ENCODE results near the gene DCLK3. TPM values are rescaled to one million over a fixed set of nuclear protein-coding genes. Genes with fewer than 3 reads are reported as not detected.

DCLK3 gene
- total RNA-seq, 2 experiments from 2014 or later, result 0.10 to 0.72 TPM

DNA sequence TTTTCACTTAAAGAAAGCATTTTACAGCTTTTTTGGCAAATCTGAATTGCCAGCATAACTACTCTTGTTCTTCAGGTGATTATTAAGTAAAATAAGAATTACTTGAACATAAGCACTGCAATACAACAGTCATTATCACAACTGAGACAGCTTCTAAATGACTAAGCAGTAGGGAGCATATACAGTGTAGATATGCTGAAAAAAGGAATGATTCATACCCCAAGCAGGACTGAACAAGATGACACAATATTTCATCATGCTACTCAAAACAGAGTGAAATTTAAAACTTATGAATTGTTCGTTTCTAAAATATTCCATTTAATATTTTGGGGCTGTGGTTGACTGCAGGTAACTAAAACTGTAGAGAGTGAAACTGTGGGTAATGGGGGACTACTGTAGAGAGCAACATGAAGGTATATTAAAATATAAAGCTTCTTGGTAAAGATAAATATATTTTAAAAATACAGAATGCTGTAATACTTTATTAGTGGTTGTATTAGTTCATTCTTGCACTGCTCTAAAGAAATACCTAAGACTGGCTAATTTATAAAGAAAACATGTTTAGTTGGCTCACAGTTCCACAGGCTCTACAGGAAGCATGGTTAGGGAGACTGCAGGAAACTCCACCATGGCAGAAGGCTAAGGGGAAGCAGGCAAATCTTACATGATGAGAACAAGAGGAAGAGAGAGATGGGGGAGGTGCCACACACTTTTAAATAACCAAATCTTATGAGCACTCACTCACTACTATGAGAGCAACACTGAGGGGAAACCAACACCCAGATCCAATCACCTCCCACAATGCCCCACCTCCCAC is 84.8 kb downstream of the DCLK3 start:
- Mint-ChIP-seq H3K27me3 (peaks cover 7% of the 10 kb centered on the region), H3K9me3 (peaks cover 20% of the 10 kb centered on the region), H3K4me3 (no peak overlapping the region), H3K27ac (peak overlapping the region; percentile 76), H3K4me1 (no peaks in the 10 kb centered on the region), H3K36me3 (peaks cover 6% of the 10 kb centered on the region)
- DNase-seq, result no peak

- Mint-ChIP-seq H3K4me3 (no peak overlapping the region), H3K27me3 (peaks cover 4% of the 10 kb centered on the region), H3K27ac (no peak overlapping the region), H3K9me3 (peaks cover 20% of the 10 kb centered on the region), H3K36me3 (peaks cover 6% of the 10 kb centered on the region), H3K4me1 (no peaks in the 10 kb centered on the region)
- DNase-seq, result no peak
Observed at GRCh38 chr3:36678216-36679013, 85.9 kb downstream of the DCLK3 start.

DNA sequence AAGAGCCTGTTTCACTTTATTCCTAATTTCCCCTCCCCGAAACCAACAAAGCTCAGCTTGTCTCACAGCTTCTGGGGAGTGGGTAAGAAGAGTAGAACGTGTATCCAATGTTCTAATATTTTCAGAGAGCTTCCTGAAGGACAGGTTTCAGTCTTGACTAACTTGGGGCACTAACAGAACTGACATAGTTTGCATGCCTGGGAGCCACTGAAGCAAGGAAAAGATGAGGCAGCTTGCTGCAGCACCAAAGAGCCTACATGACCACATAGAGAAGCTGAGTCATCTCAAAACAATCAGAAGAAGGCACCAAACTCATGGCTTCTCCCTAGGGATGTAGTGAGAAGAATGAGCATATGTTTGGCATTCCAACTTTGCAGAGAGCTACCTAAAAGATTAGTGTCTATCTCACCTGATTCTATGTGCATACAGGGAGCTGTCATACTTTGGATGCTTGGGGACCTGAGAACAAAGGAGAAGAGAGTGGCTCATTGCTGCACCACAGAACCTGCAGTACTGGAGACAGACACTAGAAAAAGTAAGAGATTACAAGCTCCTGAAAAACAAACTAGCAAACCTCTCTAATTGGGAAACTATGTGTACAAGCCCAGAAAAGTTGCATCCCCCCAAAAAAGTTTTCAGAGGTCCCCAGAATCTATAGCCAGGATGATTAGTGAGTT is 86.9 kb downstream of the DCLK3 start:
- Mint-ChIP-seq H3K9me3 (peaks cover 20% of the 10 kb centered on the region), H3K27ac (no peak overlapping the region), H3K4me3 (no peak overlapping the region)

DNA sequence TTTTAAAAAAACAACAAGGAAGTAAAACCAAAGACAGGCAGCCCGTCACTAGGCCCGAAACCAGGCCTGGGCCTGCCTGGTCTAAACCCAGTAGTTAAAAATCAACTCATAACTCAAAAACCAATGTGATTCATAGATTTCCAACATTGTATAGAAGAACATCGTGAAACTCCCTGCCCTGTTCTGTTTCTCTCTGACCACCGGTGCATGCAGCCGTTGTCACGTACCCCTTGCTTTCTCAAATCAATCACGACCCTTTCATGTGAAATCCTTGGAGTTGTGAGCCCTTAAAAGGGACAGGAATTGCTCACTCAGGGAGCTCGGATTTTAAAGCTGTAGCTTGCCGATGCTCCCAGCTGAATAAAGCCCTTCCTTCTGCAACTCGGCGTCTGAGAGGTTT is 89.5 kb downstream of the DCLK3 start:
- Mint-ChIP-seq H3K4me1 (no peaks in the 10 kb centered on the region), H3K9me3 (peaks cover 10% of the 10 kb centered on the region), H3K36me3 (no peaks in the 10 kb centered on the region), H3K27me3 (no peaks in the 10 kb centered on the region), H3K4me3 (no peak overlapping the region), H3K27ac (no peak overlapping the region)
- DNase-seq, result no peak

More for the DNA sequence above, 86.9 kb downstream of the DCLK3 start:
- H3K27me3 Mint-ChIP-seq, result peaks cover 3% of the 10 kb centered on the region
- DNase-seq, result no peak
- no peaks in the 10 kb centered on the region for H3K4me1 Mint-ChIP-seq
- peaks cover 6% of the 10 kb centered on the region for H3K36me3 Mint-ChIP-seq

DNA sequence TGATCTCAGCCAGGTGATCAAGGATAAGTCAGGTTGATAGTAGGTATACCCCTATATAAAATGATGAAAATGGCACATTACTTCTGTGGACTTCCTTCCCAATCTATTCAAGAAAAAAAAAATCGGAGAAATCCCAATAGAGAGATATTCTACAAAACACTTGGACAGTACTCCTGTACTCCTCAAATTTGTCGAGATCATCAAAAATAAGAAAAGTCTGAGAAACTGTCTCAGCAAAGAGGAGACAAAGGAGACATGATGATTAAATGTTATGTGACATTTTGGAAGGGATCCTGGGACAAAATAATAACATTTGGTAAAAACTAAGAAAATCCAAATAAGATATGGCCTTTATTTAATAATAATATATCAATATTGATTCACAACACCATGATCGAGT is 94.6 kb downstream of the DCLK3 start:
- peaks cover 2% of the 10 kb centered on the region for H3K27me3 Mint-ChIP-seq
- H3K36me3 Mint-ChIP-seq, result no peaks in the 10 kb centered on the region
- no peak for DNase-seq
- no peak overlapping the region for H3K27ac Mint-ChIP-seq
- H3K4me3 Mint-ChIP-seq, result no peak overlapping the region
- H3K4me1 Mint-ChIP-seq, result no peaks in the 10 kb centered on the region
- no peaks in the 10 kb centered on the region for H3K9me3 Mint-ChIP-seq

DNA sequence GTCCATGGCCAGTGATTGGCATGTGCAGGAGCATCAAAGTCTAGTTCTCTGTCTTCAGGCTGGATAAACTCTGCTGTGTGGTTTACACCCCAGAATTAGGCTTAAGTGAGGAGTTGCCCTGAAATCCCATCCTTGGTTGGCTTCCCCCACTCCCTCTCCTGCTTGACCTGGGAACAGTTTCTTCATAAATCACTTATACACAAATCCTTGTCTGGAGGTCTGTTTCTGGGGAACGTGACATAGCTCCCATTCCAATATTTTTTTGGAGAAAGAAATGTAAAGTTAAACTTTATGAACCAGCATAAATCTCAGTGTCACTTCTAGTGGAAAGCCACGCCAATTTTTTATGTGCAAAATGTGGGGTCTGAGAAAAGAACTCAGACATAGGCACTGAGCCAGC is 98.2 kb downstream of the DCLK3 start:
- H3K9me3 Mint-ChIP-seq, result no peaks in the 10 kb centered on the region
- H3K4me3 Mint-ChIP-seq, result no peak overlapping the region
- H3K36me3 Mint-ChIP-seq, result no peaks in the 10 kb centered on the region
- DNase-seq, result no peak
- no peak overlapping the region for H3K27ac Mint-ChIP-seq
- H3K27me3 Mint-ChIP-seq, result peaks cover 14% of the 10 kb centered on the region
- no peaks in the 10 kb centered on the region for H3K4me1 Mint-ChIP-seq

DNA sequence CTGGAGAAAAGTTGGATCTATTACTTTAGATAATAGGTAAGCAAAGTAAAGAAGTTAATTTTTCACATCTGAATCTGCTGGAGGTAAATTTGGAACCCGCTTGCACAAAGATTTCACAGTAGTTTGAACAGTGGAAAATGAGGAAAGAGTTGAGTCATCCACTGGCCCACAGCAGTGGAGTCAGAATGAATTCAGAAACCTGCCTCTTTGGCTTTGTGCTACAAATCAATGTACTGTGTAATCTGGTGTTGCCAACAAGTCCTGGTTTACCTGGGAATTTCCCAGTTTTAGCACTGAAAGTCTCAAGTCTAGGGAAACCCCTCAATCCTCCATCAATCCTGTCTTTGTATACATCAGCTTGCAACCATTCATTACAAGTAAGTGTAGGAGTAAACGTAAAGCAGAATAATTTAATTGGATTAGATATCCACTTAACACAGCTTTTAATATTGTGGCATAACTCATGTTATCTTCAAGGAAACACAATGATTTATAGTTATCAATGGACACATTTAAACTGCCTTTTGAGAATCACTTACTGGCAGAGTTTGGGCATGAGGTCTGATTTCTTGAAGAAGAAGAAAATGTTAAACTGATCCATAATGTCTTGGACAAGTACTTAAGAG is 100.6 kb downstream of the DCLK3 start:
- Mint-ChIP-seq H3K4me1 (no peaks in the 10 kb centered on the region), H3K27me3 (peaks cover 18% of the 10 kb centered on the region), H3K27ac (no peak overlapping the region), H3K36me3 (no peaks in the 10 kb centered on the region), H3K9me3 (no peaks in the 10 kb centered on the region), H3K4me3 (no peak overlapping the region)
- no peak for DNase-seq

DNA sequence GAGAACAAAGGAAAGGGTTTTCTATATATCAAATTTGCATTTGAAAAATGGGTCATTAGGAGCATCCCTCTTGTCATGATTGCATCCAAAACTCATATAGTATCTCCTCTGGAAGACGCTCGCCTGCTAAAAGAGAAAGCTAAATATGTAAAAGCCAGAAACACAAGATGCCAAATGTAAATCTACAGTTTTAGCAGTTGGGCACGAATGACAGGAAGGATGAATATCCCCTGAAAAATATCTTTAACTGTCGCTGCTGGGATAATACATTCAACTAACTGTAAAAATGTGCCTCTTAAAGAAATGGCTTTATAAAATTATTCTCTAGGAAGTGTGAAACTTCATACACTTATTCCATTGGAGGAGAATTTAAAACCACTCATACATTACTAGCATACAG is 101.7 kb downstream of the DCLK3 start:
- no peaks in the 10 kb centered on the region for H3K9me3 Mint-ChIP-seq
- no peak overlapping the region for H3K4me3 Mint-ChIP-seq
- H3K27ac Mint-ChIP-seq, result no peak overlapping the region
- H3K27me3 Mint-ChIP-seq, result peaks cover 25% of the 10 kb centered on the region
- H3K36me3 Mint-ChIP-seq, result no peaks in the 10 kb centered on the region
- no peaks in the 10 kb centered on the region for H3K4me1 Mint-ChIP-seq
- DNase-seq, result no peak

Other genes with a start within 250 kb of the DCLK3 start
- gene TRANK1, start 180.5 kb upstream of the DCLK3 start, total RNA-seq, result 10 to 100 TPM; 17.2 to 20.7 TPM
- gene EPM2AIP1, start 228.6 kb upstream of the DCLK3 start, total RNA-seq, result 10 to 100 TPM in 1 of 2 experiments, 1 to 10 TPM in 1; 9.6 to 10.1 TPM
- 10 to 100 TPM; 82.3 to 83.7 TPM for gene MLH1, start 229.0 kb upstream of the DCLK3 start, total RNA-seq